Measurements from ENCODE around the gene WNK2. TPM values are rescaled to one million over a fixed set of nuclear protein-coding genes. Genes with fewer than 3 reads are reported as not detected.
"Not testable (repeated sequence)": the region's sequence is repeated elsewhere in the genome, so short reads cannot be mapped to it uniquely, and the experiment has no call there.

Gene WNK2
- total RNA-seq, 2 experiments from 2014 or later, result 0.25 TPM; not detected in 1

- no peak for ATAC-seq (ENCODE audit: low read depth)
- Mint-ChIP-seq H3K4me3 (no peak overlapping the region), H3K27me3 (peaks cover 11% of the 10 kb centered on the region), H3K27ac (no peak overlapping the region), H3K4me1 (no peaks in the 10 kb centered on the region), H3K9me3 (no peaks in the 10 kb centered on the region), H3K36me3 (no peaks in the 10 kb centered on the region)
- POLR2A ChIA-PET, result no interaction called here
- no peak for DNase-seq
Measured at GRCh38 chr9:93325307-93326035, 141.5 kb downstream of the WNK2 start.

DNA sequence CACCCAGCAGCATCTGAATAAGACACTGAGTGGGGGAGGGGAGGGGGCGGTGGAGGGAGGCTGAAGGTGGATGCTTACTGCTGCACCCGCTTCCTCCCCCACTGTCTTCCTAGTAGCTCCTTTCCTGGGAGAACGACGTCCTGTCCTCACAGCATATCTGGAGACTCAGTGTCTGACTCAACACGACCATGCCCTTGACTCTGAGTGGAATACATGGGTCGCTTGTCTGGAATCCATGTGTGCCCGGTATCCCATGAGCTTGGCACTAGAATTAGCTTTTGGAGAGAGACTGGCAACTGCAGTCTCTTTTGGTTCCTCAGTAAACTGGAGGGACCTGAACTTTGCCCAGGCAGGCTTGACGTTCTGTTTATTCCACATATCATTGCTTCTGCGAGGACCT is 142.1 kb downstream of the WNK2 start:
- no peak overlapping the region for H3K27ac Mint-ChIP-seq
- DNase-seq (no peak), ATAC-seq (ENCODE audit: low read depth) (no peak)
- no peaks in the 10 kb centered on the region for H3K36me3 Mint-ChIP-seq
- H3K27me3 Mint-ChIP-seq, result peaks cover 11% of the 10 kb centered on the region
- H3K4me1 Mint-ChIP-seq, result no peaks in the 10 kb centered on the region
- H3K4me3 Mint-ChIP-seq, result no peak overlapping the region
- H3K9me3 Mint-ChIP-seq, result peaks cover under 1% of the 10 kb centered on the region
- POLR2A ChIA-PET, result no interaction called here

DNA sequence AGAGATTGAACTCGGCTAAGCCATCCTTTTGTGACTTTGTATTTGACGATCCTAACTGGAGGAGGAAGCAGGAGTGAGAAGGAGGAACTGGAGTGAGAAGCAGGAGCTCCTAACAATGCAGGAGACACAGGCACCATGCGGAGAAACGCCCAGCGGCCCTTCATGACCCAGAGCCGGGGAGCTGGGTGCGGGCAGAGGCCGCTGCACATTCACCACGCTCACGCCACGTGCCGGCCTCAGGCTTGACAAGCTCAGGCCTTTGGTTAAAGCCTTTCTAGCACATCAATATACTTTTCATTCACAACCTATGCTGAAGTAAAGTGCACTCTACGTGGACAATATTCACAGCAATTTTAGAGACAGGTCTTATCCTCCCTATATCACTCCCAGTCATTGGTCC is 142.7 kb downstream of the WNK2 start:
- no peaks in the 10 kb centered on the region for H3K4me1 Mint-ChIP-seq
- H3K36me3 Mint-ChIP-seq, result no peaks in the 10 kb centered on the region
- H3K27me3 Mint-ChIP-seq, result peaks cover 11% of the 10 kb centered on the region
- H3K9me3 Mint-ChIP-seq, result peaks cover 1% of the 10 kb centered on the region
- POLR2A ChIA-PET, result no interaction called here
- ATAC-seq (ENCODE audit: low read depth) (no peak), DNase-seq (no peak)
- H3K27ac Mint-ChIP-seq, result no peak overlapping the region
- no peak overlapping the region for H3K4me3 Mint-ChIP-seq

DNA sequence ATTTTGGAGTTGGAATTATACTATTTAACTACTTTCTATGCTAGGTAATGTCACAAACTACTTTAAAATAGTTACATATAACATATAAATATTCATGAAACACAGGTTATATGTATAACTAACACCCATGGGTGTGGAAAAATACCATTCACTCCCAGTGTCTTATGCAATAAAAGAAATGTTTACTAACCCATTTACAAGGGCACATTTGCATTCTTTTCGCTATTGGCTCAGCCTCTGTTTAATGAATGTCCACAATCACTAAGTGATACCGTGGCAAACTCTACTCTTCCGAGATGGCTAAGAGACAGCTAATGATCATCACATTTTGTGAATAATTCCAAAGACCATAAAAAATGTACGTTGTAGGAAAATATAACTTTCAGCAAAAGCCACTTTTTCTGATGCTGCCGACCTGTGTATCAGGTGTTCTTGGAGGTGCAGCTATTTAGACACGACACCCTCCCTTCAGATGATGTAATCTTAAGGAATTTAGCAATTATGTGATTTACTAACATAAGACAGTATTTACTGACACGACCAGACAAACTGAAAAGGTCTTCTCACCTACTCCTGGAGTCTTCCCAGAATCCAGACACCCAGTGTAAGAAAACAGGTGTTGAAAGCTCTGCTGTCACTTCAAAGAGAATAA is 145.8 kb downstream of the WNK2 start:
- Mint-ChIP-seq H3K4me1 (no peaks in the 10 kb centered on the region), H3K36me3 (no peaks in the 10 kb centered on the region), H3K9me3 (peaks cover 1% of the 10 kb centered on the region), H3K27me3 (peaks cover 9% of the 10 kb centered on the region), H3K4me3 (no peak overlapping the region), H3K27ac (no peak overlapping the region)
- DNase-seq (no peak), ATAC-seq (ENCODE audit: low read depth) (no peak)
- POLR2A ChIA-PET, result no interaction called here

DNA sequence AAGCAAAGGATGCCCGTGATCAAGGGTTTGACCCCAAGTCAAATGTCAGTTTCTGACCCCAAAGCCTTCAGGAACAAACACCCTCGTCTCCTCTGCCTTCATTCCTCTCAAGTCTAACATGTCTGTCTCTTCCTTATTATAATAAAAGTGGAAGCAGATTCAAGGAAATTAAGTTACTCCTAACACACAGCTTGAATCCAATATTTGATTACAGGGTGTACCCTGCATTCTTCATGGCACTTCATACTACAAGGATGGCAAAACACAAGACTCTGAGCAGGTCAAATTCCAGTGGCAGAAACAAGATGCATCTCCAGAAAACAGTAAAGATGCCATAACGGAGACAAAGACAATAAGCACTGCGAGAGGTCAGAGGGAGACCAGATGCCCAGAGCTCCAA is 148.4 kb downstream of the WNK2 start:
- Mint-ChIP-seq H3K27ac (no peak overlapping the region), H3K4me3 (no peak overlapping the region), H3K27me3 (peaks cover 5% of the 10 kb centered on the region), H3K4me1 (no peaks in the 10 kb centered on the region), H3K9me3 (peaks cover 6% of the 10 kb centered on the region), H3K36me3 (no peaks in the 10 kb centered on the region)
- no peak for ATAC-seq (ENCODE audit: low read depth)
- POLR2A ChIA-PET, result no interaction called here
- DNase-seq, result no peak

DNA sequence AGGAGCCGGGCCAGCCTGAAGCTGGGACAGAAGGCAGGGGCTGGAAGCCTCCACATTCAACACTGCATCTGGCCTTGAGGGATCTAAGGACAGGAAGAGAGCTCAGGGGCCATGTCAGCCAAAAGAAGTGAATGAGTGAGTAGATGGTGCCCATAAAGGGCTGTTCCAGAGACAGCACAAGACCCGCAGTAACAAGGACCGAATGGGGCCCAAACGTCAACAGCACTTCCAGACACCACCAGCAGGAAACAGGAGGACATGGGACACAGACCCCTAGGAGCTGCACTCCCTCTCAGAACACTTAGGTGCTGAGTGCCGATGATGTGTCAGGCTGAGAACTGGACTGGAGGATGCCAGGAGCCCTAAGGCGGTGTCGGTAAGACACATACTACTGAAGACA is 152.8 kb downstream of the WNK2 start:
- ATAC-seq (ENCODE audit: low read depth), result no peak
- no peak overlapping the region for H3K4me3 Mint-ChIP-seq
- H3K27me3 Mint-ChIP-seq, result no peaks in the 10 kb centered on the region
- no peak overlapping the region for H3K27ac Mint-ChIP-seq
- no peak for DNase-seq
- POLR2A ChIA-PET, result no interaction called here
- peaks cover 19% of the 10 kb centered on the region for H3K9me3 Mint-ChIP-seq
- peaks cover 3% of the 10 kb centered on the region for H3K36me3 Mint-ChIP-seq
- H3K4me1 Mint-ChIP-seq, result no peaks in the 10 kb centered on the region

- H3K36me3 Mint-ChIP-seq; H3K27me3 Mint-ChIP-seq; POLR2A ChIA-PET; H3K27ac Mint-ChIP-seq; ATAC-seq (ENCODE audit: low read depth); DNase-seq; H3K4me1 Mint-ChIP-seq; H3K4me3 Mint-ChIP-seq: not testable (repeated sequence)
- H3K9me3 Mint-ChIP-seq, result peaks cover 19% of the 10 kb centered on the region
Measured at GRCh38 chr9:93338196-93338595, 154.3 kb downstream of the WNK2 start.

GRCh38 chr9:93340091-93340490 is 156.2 kb downstream of the WNK2 start:
- POLR2A ChIA-PET, result no interaction called here
- Mint-ChIP-seq H3K36me3 (peaks cover 3% of the 10 kb centered on the region), H3K4me3 (no peak overlapping the region), H3K27me3 (peaks cover 19% of the 10 kb centered on the region), H3K27ac (no peak overlapping the region), H3K9me3 (peaks cover 19% of the 10 kb centered on the region), H3K4me1 (no peaks in the 10 kb centered on the region)
- no peak for DNase-seq
- no peak for ATAC-seq (ENCODE audit: low read depth)

DNA sequence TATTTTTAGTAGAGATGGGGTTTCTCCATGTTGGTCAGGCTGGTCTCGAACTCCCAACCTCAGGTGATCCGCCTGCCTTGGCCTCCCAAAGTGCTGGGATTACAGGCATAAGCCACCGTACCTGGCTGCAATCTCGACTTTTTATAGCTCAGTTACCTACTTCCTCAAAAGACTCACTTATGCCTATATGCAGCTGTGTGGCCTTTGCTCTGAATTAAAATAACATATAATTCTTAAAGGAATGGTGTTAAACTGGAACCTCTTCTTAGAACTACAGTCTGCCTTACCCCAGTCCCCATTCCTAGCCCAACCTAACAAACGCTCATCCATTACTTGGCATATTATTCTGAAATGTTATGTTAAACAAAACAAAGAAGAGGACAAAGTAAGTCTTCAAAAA is 157.9 kb downstream of the WNK2 start:
- not testable (repeated sequence) for H3K27ac Mint-ChIP-seq, H3K4me1 Mint-ChIP-seq

GRCh38 chr9:93342428-93342827 is 158.5 kb downstream of the WNK2 start:
- H3K4me3 Mint-ChIP-seq; POLR2A ChIA-PET; ATAC-seq (ENCODE audit: low read depth); H3K27ac Mint-ChIP-seq; H3K36me3 Mint-ChIP-seq; DNase-seq; H3K4me1 Mint-ChIP-seq: not testable (repeated sequence)
- peaks cover 39% of the 10 kb centered on the region for H3K27me3 Mint-ChIP-seq
- peaks cover 13% of the 10 kb centered on the region for H3K9me3 Mint-ChIP-seq

More for the DNA sequence above, 157.9 kb downstream of the WNK2 start:
- Mint-ChIP-seq H3K9me3 (peaks cover 16% of the 10 kb centered on the region), H3K27me3 (peaks cover 33% of the 10 kb centered on the region)
- H3K4me3 Mint-ChIP-seq; H3K36me3 Mint-ChIP-seq; DNase-seq; ATAC-seq (ENCODE audit: low read depth); POLR2A ChIA-PET: not testable (repeated sequence)

DNA sequence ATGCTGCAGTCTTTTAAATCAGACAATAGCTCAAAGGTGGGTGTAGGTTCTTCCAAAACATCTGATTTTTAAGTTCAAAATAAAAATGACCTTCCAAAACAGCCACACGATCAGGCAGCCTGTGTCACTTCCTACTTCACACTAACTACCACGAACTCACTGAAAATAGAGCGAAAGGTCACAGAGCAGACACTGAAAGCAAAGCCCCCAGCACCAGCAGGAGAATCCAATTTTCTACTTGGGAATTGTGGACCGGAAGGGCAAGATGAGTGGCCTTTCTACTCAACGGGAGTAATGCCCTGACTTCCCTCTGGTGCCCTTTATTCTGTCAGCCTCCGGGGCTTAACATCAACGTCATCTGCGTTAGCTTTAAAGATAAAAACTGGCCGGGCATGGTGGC is 159.7 kb downstream of the WNK2 start:
- POLR2A ChIA-PET, result no interaction called here
- no peak for DNase-seq
- Mint-ChIP-seq H3K36me3 (no peaks in the 10 kb centered on the region), H3K27me3 (peaks cover 47% of the 10 kb centered on the region), H3K27ac (no peak overlapping the region), H3K9me3 (peaks cover 5% of the 10 kb centered on the region), H3K4me3 (no peak overlapping the region), H3K4me1 (peaks cover 3% of the 10 kb centered on the region)
- no peak for ATAC-seq (ENCODE audit: low read depth)

DNA sequence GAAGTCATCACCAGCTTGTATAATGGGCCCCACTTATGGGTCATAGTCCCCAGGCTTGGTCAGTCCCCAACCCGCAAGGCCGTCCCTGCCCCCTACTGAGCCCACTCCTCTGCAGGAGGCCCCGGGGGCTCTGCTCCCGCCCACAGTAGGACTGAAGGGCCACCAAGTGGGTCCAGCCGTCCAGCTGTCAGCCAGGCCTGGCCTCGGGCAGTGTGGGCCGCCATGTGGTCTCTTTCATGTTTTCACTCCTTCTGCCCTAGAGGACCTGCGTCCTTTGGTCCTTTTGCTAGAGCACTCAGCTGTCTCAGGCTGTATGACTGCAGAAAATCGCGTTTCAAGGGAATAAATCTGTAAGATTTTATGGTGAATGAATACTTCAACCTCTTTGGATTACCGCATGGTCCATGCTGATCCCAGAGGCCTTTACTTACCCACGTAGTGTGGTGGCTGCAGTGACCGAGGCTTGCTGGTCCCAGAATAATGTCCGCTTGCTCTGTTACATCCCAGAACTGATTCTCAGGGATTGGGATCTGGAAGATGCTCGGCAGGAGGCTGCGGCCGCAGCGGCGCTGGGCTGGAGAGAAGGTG is 161.8 kb downstream of the WNK2 start:
- H3K4me1 Mint-ChIP-seq, result peaks cover 3% of the 10 kb centered on the region
- DNase-seq, result no peak
- no peaks in the 10 kb centered on the region for H3K36me3 Mint-ChIP-seq
- POLR2A ChIA-PET, result no interaction called here
- no peak overlapping the region for H3K27ac Mint-ChIP-seq
- no peak overlapping the region for H3K4me3 Mint-ChIP-seq
- no peaks in the 10 kb centered on the region for H3K9me3 Mint-ChIP-seq
- peaks cover 47% of the 10 kb centered on the region for H3K27me3 Mint-ChIP-seq
- no peak for ATAC-seq (ENCODE audit: low read depth)

- POLR2A ChIA-PET, result no interaction called here
- Mint-ChIP-seq H3K4me1 (peaks cover 3% of the 10 kb centered on the region), H3K4me3 (peak overlapping the region; percentile 74), H3K27ac (peak overlapping the region; percentile 25), H3K27me3 (peaks cover 47% of the 10 kb centered on the region), H3K9me3 (no peaks in the 10 kb centered on the region), H3K36me3 (peaks cover 1% of the 10 kb centered on the region)
- DNase-seq (no peak), ATAC-seq (ENCODE audit: low read depth) (peak; percentile 30)
Measured at GRCh38 chr9:93346231-93347112, 162.5 kb downstream of the WNK2 start.

Data from activated naive CD8-positive, alpha-beta T cell treated with anti-CD3 and anti-CD28 coated beads, Interleukin-2, amount 10 ng/mL, durations not matched to agents 7 days and 5 days (primary cell).